Effector CD8-positive, alpha-beta T cell (primary cell): ENCODE results near the gene MASP2.
"Not testable (repeated sequence)": the region's sequence is repeated elsewhere in the genome, so short reads cannot be mapped to it uniquely, and the experiment has no call there.

Source experiments
- DNase-seq: peaks from one replicate; lab custom pipeline; 2025; lab: John Stamatoyannopoulos, UW
- total RNA-seq, 4 experiments: gene quantifications; one replicate each; lab custom pipeline; 2026; lab: John Stamatoyannopoulos, UW

MASP2 gene
- total RNA-seq, result 0.09 to 1.1 (median 0.37) reads per million in 4 experiments

- no peak for DNase-seq
Observed at GRCh38 chr1:11046625-11047365, at the start of gene MASP2. Gene MASP2, minus strand, starts transcription at chr1:11047239. Its CDS starts 32 bp downstream, at chr1:11047207.

GRCh38 chr1:11083784-11084183 is 36.7 kb upstream of the MASP2 start:
- not testable (repeated sequence) for DNase-seq

DNA sequence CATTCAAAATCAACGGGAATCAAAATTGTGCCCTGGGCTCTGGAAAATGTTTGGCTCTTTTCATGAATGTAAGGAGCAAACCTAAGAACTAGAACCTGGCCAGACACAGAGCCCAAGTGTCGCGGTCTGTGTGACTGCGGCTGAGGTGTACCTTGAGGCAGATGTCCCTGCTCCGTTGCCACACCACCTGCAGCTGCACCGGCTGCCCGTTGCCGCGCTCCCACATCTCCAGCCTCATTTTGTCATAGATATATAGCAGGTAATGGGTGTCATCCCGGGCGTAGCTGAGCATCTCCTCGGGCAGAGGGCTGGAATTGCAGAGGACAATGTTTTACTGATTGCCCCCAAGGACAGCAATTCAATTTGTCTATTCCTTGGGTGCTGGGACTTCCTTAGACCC is 33.9 kb upstream of the MASP2 start:
- no peak for DNase-seq

DNA sequence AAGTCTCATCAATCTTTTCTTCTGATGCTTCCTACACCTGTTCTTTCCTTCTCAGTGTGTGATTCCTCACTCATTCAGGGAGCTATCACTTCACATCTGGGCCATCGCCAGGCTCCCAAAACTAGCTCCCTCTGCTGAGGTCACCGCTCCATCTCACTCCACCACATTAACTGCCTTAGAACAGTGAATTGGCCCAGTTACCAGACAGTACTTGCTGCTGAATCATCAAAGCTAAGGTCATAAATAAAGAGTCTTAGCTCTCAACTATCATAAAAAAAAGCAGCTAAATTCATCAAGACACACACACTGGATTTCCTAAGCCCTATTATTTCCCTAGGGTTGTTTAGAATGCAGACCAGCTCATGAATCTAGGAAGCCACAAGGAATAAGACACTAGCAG is 31.6 kb upstream of the MASP2 start:
- no peak for DNase-seq

DNA sequence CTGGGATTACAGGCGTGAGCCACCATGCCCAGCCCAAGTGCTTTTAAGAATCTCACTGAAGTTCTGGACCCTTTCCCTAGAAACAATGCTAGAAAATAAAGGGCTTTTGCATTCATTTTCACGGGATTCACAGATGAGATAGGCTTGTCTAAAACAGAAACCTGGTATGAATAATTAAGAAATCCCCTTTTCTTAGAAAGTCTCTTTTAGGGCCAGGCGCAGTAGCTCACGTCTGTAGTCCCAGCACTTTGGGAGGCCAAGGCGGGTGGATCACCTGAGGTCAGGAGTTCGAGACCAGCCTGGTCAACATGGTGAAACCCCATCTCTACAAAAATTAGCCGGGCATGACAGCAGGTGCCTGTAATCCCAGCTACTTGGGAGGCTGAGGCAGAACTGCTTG is 26.4 kb upstream of the MASP2 start:
- DNase-seq, result not testable (repeated sequence)

- no peak for DNase-seq
Observed at GRCh38 chr1:11072216-11072917, 25.3 kb upstream of the MASP2 start.

DNA sequence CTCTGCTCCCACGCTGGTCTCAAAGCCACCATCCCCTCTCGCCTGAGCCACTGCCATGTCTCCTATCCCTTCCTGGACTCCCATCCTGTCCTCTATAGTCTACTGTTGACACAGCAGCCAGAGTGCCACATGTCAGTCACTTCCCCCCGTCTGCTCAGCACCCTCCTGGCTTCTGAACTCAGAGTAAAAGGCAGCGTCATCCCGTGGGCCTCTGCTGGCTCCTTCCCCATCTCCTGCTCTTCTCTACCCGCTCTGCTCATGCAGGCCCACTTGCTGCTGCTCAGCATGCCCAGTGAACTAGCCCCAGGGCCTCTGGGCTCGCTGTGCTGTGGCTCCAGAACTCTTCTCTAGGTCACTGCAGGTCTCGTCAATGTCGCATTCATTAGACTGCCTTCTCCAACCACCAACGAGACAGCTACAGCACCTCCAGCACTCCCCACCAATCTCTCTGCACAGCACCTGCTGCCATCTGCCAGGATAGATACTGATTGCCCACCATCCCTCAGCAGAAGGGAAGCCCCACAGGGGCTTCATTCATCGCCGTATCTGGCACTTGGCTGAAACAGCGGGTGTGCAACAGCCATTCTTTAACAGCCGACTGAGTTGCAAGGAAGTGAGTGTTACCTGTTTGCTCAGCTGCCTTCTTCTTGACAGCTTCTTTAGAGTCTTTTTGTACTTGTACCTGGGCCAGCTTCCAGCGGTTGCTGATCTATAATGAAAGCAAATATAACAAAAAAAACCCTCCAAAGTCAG is 24.6 kb upstream of the MASP2 start:
- DNase-seq, result no peak

DNA sequence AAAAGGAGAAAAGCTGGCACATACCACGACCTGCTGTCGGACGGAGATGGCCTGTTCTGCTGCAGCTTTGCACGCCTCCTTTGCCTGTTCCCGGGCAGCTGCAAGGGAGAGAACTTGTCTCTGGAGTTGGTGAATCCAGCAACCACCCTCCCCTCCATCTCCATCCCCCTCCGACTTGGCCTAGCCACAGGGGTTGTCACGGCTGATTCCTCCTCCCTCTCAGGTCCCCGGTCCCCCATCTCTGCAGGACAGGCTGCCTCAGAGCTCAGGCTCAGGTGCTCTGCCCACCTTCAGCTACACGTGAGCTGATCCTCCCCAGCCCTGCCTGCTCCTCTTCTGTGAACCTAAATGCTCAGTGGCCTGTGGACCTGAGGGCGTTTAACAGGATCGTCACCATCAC is 23.8 kb upstream of the MASP2 start:
- DNase-seq, result no peak

GRCh38 chr1:11068600-11069473 is 21.8 kb upstream of the MASP2 start:
- DNase-seq, result no peak

DNA sequence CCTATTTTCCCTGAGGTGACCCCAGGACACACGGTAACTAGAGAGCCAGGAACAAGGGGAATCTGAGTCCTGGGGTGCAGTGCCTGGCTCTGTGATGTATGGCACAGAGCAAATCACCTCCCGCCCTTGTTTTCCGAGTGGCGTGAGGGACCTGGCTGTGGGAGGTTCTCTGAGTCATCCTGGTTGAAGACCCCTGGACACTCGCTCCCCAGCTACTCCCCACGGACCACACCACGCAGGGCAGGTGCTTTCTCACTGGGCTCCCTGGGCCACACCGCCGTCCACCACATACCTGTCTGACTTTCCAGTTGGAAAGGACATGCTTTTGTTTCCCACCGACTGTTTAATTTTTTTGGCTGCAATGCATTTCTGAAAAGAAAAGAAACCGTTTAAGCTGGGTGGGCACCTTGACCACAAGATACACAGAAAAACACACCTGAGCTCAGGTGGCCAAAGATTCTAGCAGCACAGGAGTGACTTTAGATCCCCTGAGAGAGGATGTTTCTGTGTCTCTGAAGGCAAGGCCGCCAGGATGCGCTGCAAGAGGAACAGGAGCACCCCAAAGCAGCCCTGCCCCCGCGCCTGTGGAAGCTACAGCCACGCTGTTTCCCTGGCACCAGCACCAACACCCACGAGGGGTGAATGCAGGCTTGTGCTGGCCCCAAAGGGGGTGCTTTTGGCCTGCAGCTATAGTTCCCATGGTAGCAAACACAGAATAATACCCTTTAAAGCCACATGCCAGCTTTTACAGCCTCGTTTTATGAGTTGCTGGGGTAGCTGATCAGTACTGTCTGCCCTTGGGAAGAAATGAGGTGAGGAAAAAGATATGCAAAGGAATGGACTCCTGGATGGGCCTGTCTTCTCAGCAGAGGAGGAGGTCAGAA is 20.9 kb upstream of the MASP2 start:
- DNase-seq, result no peak

DNA sequence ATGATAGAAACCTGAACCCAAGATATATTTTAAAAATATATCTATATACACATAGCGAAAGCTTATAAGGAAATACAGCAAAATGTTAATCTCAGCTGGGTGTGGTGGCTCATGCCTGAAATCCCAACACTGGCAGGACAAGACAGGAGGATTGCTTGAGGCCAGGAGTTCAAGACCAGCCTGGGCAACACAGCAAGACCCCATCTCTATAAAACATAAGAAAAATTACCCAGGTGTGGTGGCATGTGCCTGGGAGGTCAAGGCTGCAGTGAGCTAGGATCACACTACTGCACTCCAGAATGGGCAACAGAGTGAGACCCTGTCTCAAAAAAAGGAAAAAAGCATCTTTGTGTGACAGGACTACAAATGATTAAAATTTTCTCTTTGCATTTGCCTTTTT is 18.8 kb upstream of the MASP2 start:
- DNase-seq, result no peak

GRCh38 chr1:11064942-11065341 is 17.9 kb upstream of the MASP2 start:
- no peak for DNase-seq

GRCh38 chr1:11063937-11064537 is 17.0 kb upstream of the MASP2 start:
- DNase-seq, result not testable (repeated sequence)

DNA sequence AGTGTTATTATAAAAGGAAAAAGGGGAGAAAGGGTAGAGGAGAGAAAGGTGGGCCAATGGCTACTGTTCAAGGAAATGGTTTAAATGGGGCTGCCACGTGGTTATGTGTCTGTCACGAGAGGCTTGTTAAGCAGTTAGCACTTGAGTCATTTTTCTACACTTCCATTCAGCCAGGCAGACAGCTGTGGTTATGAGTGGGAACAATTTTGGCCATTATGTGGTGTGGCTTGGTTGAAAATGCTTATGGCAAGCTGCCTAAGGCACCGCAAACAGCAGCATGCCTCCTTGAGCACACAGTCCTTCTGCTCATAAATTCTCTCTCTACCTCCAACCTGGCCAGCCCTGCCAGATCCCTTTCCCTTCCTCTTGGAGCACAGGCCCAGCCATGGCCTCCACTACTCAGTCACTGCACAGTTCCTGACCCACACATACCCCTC is 15.9 kb upstream of the MASP2 start:
- no peak for DNase-seq

DNA sequence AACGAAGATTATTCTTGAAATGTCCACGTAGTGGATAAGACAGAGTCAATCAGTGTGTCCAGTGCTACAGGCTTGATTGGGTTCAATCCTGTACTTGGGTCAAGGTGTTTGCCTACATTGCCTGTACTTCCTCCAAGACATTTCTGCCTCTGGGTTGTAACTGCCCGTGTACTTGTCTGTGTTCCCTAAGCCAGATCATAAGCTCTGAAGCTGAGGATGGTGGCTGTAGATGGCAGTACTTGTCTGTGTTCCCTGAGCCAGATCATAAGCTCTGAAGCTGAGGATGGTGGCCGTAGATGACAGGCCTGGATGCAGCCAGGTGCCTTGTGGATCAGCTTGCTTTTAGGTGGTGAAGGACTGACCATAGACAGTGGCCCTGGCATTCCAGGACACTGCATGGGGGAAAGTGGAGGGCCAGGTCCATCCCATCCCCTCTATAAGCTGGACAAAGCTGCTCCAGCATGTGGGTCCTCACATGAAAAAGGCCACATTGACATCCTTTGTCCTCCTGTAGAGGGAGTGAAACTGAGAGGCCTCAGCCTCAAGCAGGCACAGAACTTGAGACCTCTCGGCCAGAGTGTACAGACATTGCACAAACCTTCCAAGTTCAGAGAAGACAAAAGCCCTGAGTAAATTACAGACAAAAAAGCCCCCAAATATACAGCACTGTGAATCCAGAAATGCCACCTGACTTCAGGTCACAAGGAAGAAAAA is 14.8 kb upstream of the MASP2 start:
- no peak for DNase-seq

DNA sequence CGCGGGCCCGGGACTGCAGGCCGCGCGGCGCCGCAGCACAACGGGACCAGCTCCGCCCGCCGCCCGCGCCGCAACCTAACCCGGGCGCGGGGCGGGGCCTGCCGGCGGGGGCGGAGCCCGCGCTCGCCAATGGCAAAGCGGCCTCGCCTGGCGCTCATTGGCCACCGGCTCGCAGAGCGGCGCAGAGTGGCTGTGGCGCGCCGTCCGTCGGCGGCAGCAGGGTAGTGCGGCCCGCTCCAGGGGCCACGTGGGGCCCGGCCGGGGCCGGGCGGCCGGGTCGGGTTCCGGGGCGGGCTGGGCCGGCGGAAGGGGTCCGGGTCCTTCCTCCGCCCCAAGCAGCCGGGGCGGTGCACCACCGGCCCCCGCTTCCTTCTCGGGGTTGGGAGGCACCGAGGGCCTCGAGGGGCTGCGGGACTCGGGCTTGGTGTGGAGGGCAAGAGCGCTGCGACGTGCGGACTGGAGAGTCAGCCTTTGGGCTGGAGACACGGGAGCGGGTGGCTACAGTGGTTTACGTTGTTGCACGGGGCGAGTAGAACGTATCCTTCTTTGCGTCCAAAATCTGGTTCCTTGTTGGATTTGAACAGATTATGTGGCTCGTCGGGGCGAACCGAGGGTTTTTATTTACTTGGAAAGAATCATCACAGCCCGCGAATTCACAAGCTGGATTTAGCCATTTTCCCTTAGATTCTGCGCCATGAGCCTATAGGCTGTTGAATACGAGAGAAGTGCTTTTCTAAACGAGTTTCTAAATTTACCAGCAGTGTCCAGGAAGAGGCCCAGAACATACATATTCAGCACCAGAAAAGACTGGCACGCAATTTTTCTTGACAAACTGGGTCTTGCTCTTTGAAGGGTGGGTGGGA is 13.2 kb upstream of the MASP2 start, which contains the start of gene SRM:
Gene SRM (minus strand): TSS at position 51 of the 863 bp plus-strand sequence. CDS start 75 bp downstream, outside the sequence.
- peak; percentile 82 for DNase-seq

- peak; percentile 23 for DNase-seq
Observed at GRCh38 chr1:11059155-11059967, 12.3 kb upstream of the MASP2 start.
